Upper lobe of left lung (tissue), 4 donors: ENCODE results near the gene MT1G.

Source experiments
- EP300 ChIP-seq, 4 donors: sonication (generic); formaldehyde crosslinking; IDR thresholded peaks; one replicate each; pipeline ENCODE4 v1.5.1; 2017; ENCODE audit warnings: antibody characterized with exemption in 4 of 4, control low read depth in 2 of 4
- POLR2A ChIP-seq, 4 donors: fragments of 450-650 bp; IDR thresholded peaks; one replicate each; pipeline ENCODE4 v1.5.1; 2016 to 2017; ENCODE audit warnings: antibody characterized with exemption in 4 of 4, mild to moderate bottlenecking in 2 of 4
- POLR2AphosphoS5 ChIP-seq, 2 donors: sonication (generic); formaldehyde crosslinking; IDR thresholded peaks; one replicate each; pipeline ENCODE4 v1.5.1; 2017; ENCODE audit warnings: antibody characterized with exemption in 2 of 2
- TF ChIP-seq, protein P1 (sequence below), 6 experiments: fragments of 450-650 bp in 4 of 6; fragments of 200-600 bp in 2 of 6; sonication (generic) in 2 of 6; IDR thresholded peaks; one replicate each; pipeline ENCODE4 v1.5.1; 2016 to 2019; ENCODE audit warnings: antibody characterized with exemption in 6 of 6

DNA sequence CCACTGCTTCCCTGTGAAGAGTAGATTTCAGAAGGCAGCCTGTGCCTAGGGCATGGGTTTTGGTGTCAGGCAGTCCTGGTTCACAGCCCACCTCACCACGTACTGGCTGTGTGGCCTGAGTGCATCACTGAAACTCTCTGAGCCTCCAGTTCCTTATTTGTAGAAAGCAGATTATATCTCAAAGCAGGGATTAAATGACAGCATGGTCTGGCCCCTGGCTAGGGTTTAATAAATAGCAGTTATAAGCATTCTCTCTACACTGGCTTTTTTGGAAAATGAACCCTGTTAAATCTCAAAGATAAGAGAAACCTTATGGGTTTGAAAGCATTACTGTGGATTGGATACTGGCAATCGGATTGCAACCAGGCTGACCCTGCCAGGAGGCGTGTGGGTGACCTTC, 38.3 kb downstream of the MT1G start:
- TF ChIP-seq, protein P1, sequence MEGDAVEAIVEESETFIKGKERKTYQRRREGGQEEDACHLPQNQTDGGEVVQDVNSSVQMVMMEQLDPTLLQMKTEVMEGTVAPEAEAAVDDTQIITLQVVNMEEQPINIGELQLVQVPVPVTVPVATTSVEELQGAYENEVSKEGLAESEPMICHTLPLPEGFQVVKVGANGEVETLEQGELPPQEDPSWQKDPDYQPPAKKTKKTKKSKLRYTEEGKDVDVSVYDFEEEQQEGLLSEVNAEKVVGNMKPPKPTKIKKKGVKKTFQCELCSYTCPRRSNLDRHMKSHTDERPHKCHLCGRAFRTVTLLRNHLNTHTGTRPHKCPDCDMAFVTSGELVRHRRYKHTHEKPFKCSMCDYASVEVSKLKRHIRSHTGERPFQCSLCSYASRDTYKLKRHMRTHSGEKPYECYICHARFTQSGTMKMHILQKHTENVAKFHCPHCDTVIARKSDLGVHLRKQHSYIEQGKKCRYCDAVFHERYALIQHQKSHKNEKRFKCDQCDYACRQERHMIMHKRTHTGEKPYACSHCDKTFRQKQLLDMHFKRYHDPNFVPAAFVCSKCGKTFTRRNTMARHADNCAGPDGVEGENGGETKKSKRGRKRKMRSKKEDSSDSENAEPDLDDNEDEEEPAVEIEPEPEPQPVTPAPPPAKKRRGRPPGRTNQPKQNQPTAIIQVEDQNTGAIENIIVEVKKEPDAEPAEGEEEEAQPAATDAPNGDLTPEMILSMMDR (IDR thresholded peaks at IDR 0.05): no peak
- no peak for TF ChIP-seq POLR2AphosphoS5 (IDR thresholded peaks at IDR 0.05)
- TF ChIP-seq POLR2A (IDR thresholded peaks at IDR 0.05): no peak
- no peak for TF ChIP-seq EP300 (IDR thresholded peaks at IDR 0.05)
